Fibroblast of gingiva (primary cell): ENCODE measurements around the gene APOBEC3F.

Source experiments
- DNase-seq: peaks from one replicate; pipeline ENCODE4 v3.0.0-alpha.2; 2011; ENCODE audit warnings: low read depth

The APOBEC3F gene

DNA sequence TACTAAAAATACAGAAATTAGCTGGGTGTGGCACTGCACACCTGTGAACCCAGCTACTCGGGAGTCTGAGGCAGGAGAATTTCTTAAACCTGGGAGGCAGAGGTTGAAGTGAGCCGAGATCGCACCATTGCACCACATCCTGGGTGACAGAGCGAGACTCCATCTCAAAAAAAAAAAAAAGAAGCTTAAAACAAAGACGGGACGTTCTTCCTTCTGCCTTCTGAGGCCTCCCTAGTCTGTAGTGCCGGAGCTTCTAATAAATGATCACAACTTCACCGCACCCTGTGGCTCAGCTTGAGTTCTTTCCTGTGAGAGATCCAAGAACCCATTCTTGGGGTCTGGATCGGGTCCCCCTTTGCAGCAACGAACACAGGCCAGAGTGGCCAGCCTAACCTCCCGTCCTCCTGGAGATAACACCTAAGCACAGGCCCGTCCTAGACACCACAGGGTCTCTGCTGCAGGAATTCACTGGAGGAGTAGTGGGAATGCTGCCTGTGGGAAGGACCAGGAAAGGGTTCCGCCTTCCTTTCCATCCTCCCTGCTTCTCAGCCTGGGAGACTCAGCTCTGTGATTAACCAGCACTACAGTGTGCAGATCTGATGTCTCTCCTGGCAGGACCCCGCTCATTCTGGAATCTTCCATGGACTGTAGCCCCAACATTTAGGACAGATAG lies 54.2 kb downstream of the APOBEC3F start:
- no peak for DNase-seq

DNA sequence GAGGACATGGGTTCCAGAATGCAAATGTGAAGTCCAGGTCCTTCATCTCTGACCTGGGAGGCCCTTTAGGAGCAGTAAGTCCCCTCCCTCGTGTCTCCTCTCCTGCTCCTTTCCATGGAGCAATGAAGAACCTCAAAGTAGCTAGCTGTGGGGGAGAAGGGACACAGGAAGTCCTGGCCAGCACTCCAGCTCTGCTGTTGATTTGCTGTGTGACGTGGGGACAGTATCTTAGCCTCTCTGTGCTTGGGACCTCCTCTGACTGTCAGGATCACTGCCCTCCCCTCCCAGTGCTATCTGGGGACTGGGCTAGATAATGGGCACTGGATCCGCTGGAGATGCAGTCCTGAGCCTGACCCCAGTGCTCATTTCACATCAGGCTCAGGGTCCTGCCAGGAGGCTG lies 55.3 kb downstream of the APOBEC3F start:
- no peak for DNase-seq

DNA sequence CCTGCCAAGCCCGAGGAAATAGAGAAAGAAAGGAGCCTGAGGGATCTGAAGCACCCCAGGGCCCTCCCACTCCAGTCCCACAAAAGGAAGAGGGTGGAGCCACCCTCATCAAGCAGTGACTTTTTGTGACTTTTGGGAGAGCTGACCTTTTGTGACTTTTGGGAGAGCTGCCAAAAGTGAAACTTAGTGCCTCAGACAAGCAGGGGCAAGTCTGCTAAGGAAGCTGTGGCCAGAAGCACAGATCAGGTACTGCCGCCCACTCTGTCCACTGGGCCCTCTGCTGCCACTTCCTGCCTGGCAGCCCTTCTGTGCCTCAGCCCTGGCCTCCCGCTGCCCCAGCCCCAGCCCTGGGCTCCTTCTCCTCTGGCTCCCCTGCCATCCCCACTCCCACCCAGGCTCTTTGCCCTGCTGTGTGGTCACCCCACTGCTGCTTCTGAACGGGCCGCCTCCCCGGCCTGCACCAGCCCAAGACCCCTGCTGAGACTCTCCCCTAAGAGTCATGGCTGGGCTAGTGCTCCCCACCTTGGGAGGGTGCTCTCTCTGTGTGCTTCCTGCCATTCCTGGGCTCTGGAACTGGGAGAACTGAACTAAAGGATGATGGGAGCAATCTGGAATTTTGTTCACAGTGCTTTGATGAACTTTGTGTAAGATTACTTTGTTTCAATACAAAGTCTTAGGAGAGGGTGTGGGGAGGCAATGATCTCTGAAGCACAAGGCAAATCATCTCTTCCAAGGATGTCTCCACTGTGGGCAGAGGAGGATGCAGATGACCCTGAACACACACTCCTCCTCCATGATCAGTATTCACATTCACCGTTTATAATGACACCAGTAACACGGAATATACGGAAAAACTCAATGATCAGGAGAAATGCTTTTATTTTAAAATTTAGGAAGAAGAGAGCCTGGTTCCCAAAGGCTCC lies 56.7 kb downstream of the APOBEC3F start, which contains the start of gene APOBEC3H:
TSS of gene APOBEC3H (plus strand) at position 147 of the 923 bp plus-strand sequence. CDS start 3,035 bp downstream, outside the sequence.
- no peak for DNase-seq

DNA sequence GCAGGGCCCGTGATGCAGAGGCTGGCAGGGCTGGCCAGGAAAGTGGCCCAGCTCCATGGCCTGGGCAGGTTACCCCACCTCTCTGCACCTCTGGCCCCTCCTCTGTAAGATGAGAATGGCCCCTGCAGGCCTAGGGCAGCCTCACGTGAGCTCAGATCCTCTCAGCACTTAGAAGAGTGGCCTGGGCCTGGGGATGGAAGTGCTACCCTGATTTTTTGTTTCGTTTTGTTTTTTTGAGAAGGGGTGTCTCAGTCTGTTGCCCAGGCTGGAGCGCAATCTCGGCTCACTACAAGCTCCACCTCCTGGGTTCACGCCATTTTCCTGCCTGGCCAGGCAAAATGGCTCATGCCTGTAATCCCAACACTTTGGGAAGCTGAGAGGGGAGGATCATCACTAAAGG lies 57.4 kb downstream of the APOBEC3F start:
- DNase-seq: no peak

DNA sequence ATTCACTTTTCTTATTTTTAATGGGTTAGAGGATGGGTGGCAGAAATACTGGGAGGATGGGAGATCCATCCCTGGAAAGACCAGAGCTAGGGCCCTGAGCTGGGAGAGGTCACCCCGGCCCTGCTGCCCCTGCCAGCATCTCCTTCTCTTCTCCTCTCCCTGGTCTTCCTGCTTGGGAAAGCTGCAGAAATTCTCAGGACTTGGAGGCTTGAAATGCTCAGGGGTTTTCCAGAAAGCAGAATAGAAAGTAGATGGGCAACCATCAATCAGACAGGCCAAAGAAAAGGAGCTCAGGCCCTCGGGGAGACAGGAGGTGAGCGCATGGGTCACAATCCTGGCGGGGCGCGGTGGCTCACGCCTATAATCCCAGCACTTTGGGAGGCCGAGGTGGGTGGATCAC lies 57.9 kb downstream of the APOBEC3F start:
- DNase-seq: no peak

DNA sequence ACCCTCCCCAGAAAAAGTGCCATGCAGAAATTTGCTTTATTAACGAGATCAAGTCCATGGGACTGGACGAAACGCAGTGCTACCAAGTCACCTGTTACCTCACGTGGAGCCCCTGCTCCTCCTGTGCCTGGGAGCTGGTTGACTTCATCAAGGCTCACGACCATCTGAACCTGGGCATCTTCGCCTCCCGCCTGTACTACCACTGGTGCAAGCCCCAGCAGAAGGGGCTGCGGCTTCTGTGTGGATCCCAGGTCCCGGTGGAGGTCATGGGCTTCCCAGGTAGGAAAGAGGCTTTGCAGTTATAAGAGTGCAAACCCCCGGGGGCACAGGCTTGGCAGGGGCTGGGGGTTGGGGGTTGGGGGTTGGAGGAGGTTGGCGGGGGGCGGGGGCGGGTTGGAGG lies 60.6 kb downstream of the APOBEC3F start:
- no peak for DNase-seq

DNA sequence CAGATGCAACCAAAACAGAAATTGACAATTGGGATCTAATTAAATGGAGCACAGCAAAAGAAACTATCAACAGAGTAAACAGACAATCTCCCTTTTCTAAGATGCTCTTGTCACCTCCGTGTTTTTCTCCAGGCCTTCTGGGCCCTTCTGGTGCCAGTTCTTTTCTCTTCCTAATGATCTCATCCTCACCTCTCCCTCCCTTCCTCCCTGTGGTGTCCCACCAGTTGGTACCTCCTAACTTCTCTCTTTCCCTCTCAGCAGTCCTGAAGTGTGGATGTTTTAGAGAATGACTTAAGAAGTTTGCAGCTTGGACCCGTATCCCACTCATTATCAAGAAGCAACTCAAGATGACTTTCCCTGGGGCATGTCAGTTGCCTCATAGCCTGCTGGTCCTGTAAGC lies 62.8 kb downstream of the APOBEC3F start:
- no peak for DNase-seq
